Upper lobe of right lung (tissue), 1 donor: ENCODE data around the gene HMGCS1. TPM values are rescaled to one million over a fixed set of nuclear protein-coding genes. Genes with fewer than 3 reads are reported as not detected.

Source experiments
- ATAC-seq: fragments of 200-7000 bp; cut with Tn5 transposase; one replicate; pipeline ENCODE4 v1.9.1; 2020; ENCODE audit warnings: mild to moderate bottlenecking, moderate library complexity
- DNase-seq: peaks from one replicate; pipeline ENCODE4 v3.0.0-alpha.2; 2020
- H3K27ac ChIP-seq: fragments of 200-600 bp; one replicate; pipeline ENCODE4 v1.8.0; 2022
- H3K27me3 ChIP-seq: fragments of 200-600 bp; one replicate; pipeline ENCODE4 v1.8.0; 2022; ENCODE audit warnings: mild to moderate bottlenecking
- H3K36me3 ChIP-seq: fragments of 200-600 bp; one replicate; pipeline ENCODE4 v1.8.0; 2022
- H3K4me1 ChIP-seq: fragments of 200-600 bp; one replicate; pipeline ENCODE4 v1.8.0; 2022
- H3K4me3 ChIP-seq: fragments of 200-600 bp; one replicate; pipeline ENCODE4 v1.8.0; 2022; ENCODE audit warnings: mild to moderate bottlenecking
- H3K9me3 ChIP-seq: fragments of 200-600 bp; one replicate; pipeline ENCODE4 v1.8.0; 2022
- intact Hi-C: fragments of 100-400 bp; cut with DNase I; formaldehyde crosslinking; loops from one replicate; pipeline ENCODE4 v1.11.0; 2022
- total RNA-seq: library from RNA; stranded (reverse); fragmentation: NEBNext Ultra II Directional; extraction: Animal tissue kit (Norgen Biotek cat#: 25700); gene quantifications from one replicate; pipeline ENCODE4 v1.2.1, GENCODE V29; 2021
- TF ChIP-seq, protein P1 (sequence below): fragments of 200-600 bp; IDR thresholded peaks from one replicate; pipeline ENCODE4 v1.8.0; 2022; ENCODE audit warnings: antibody characterized with exemption
- donor health status: DM: no; HTN: yes; CAD: no; lungs with severe emphysema.

Gene HMGCS1
- total RNA-seq, 1 donor from 2014 or later: 167 TPM

DNA sequence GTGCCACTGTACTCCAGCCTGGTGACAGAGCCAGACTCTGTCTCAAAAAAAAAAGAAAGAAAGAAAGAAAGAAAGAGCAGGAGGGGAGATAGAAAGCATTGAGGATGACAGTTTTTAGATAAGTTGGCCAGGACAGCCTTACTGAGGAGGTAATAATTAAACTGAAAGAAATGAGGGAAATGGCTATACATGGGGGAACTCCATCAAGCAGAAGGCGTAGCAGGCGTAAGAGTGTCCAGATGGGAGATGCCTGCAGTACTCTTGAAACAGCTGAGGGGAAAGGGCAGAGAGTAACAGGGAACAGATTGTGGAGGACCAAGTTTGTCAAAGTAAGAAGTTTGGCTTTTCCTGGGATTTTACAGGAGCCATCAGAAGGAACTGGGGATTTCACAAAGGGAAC is 57.5 kb downstream of the HMGCS1 start:
- TF ChIP-seq, protein P1, sequence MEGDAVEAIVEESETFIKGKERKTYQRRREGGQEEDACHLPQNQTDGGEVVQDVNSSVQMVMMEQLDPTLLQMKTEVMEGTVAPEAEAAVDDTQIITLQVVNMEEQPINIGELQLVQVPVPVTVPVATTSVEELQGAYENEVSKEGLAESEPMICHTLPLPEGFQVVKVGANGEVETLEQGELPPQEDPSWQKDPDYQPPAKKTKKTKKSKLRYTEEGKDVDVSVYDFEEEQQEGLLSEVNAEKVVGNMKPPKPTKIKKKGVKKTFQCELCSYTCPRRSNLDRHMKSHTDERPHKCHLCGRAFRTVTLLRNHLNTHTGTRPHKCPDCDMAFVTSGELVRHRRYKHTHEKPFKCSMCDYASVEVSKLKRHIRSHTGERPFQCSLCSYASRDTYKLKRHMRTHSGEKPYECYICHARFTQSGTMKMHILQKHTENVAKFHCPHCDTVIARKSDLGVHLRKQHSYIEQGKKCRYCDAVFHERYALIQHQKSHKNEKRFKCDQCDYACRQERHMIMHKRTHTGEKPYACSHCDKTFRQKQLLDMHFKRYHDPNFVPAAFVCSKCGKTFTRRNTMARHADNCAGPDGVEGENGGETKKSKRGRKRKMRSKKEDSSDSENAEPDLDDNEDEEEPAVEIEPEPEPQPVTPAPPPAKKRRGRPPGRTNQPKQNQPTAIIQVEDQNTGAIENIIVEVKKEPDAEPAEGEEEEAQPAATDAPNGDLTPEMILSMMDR: no peak
- H3K36me3 ChIP-seq: no peaks in the 10 kb centered on the region
- no peaks in the 10 kb centered on the region for H3K27me3 ChIP-seq
- H3K27ac ChIP-seq: no peak overlapping the region
- H3K9me3 ChIP-seq: no peaks in the 10 kb centered on the region
- H3K4me1 ChIP-seq: no peaks in the 10 kb centered on the region
- no peak overlapping the region for H3K4me3 ChIP-seq
- DNase-seq (no peak), ATAC-seq (no peak)
- intact Hi-C loops: no loop called here

DNA sequence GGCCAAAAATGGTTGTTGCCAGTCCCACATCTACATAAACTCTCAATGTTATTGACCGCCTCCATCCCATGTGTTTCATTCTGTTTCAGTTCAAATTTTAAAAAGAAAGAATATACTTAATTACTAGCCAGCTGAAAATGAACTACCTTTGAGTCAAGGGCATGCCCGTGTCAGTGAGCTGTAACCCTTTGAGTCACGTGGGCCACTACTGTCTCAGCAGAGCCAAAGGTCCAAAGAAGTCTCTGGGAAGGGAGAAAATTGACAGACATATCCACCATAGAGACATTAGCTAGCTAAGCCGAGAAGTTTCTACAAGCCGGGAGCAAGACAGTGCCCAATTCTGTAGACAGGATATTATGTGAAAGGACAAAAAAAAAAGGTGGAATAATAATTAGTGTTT is 61.5 kb downstream of the HMGCS1 start:
- Histone ChIP-seq H3K4me3 (no peak overlapping the region), H3K27ac (no peak overlapping the region), H3K27me3 (no peaks in the 10 kb centered on the region), H3K9me3 (no peaks in the 10 kb centered on the region), H3K36me3 (no peaks in the 10 kb centered on the region), H3K4me1 (no peaks in the 10 kb centered on the region)
- DNase-seq: no peak
- intact Hi-C loops: no loop called here
- no peak for ATAC-seq
- TF ChIP-seq, protein P1: no peak

DNA sequence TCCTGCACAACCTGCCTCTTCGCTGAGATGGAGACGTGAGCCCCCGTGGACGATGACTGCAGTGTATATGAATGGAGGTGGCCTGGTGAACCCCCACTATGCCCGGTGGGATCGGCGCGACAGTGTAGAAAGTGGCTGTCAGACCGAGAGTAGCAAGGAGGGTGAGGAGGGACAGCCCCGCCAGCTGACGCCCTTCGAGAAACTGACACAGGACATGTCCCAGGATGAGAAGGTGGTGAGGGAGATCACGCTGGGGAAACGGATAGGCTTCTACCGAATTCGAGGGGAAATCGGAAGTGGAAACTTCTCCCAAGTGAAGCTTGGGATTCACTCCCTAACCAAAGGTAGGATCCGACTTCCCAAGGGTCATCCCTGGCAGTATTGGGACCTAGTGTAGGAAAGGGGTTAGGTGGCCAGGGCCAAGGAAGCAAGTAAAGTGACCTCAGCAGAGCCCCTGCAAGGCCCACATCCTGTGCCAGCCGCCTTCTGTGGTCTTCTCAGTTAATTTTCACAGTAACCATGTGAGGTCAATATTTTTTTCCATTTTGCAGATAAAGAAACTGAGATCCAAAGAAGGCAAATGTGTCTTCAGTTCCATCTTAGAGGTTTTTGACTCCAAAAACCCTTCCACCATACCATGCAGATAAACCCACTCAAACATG is 67.4 kb downstream of the HMGCS1 start:
- Histone ChIP-seq H3K4me1 (no peaks in the 10 kb centered on the region), H3K4me3 (no peak overlapping the region), H3K36me3 (no peaks in the 10 kb centered on the region), H3K27me3 (no peaks in the 10 kb centered on the region), H3K9me3 (no peaks in the 10 kb centered on the region), H3K27ac (no peak overlapping the region)
- DNase-seq (no peak), ATAC-seq (no peak)
- TF ChIP-seq, protein P1: no peak
- intact Hi-C loops: no loop called here

DNA sequence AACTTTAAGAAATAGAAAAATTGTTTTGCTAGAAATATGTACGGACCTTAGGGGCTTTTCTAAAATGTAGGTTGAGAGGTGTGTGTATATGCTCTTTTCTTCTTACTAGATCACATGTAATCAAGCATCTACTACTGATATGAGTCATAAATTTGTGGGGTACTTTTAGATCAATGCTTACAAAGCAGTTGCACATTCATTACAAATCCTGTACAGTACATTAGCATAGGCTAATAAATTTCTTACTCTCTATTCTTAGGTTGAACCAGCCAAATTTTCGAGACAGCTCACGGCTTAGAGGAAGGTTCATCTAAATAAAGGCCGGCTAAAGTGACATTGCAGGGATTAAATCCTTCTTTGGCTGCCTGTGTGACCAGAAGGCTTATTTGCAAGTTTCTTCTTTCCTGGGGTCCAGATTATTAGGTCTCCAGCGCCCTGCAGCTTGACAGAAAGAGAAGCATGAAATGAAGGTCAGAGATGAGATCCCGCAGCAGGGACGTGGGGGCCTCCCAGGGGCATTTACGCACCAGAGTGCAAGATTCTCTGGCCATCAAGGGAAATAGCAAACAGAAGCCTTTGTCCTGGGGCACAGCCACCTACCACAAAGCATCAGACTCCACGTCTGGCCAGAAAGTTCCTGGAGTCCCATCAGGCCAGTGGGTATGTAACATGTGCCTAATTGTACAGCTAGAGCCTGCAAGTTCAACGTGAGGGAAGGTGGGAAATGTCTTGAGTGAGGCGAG is 68.2 kb downstream of the HMGCS1 start:
- no peak overlapping the region for H3K27ac ChIP-seq
- H3K4me3 ChIP-seq: no peak overlapping the region
- no peak for DNase-seq
- TF ChIP-seq, protein P1: no peak
- no peaks in the 10 kb centered on the region for H3K9me3 ChIP-seq
- intact Hi-C loops: no loop called here
- H3K4me1 ChIP-seq: no peaks in the 10 kb centered on the region
- H3K36me3 ChIP-seq: no peaks in the 10 kb centered on the region
- no peak for ATAC-seq
- H3K27me3 ChIP-seq: no peaks in the 10 kb centered on the region

DNA sequence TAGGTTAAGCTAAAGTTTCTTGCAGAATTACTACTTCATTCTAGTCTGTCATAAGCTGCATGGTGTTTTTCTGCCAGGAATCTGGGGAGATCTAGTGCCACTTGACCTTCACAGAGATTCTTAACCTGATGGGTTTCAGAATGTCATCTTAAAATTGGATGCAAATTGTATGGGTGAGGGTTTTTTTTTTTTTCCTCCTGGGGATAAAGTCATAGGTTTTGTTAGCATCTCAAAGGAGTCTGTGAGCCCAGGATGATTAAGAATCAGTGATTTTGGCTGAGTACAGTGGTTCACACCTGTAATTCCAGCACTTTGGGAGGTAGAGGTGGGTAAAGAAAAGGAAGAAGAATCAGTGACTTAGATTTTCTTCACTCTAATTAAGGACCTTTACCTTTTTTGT is 69.9 kb downstream of the HMGCS1 start:
- TF ChIP-seq, protein P1: no peak
- Histone ChIP-seq H3K27me3 (no peaks in the 10 kb centered on the region), H3K4me1 (no peaks in the 10 kb centered on the region), H3K4me3 (no peak overlapping the region), H3K27ac (no peak overlapping the region), H3K36me3 (no peaks in the 10 kb centered on the region), H3K9me3 (no peaks in the 10 kb centered on the region)
- DNase-seq (no peak), ATAC-seq (no peak)
- intact Hi-C loops: no loop called here
